Measurements from ENCODE around the gene MAPK8IP3.

Gene MAPK8IP3

GRCh38 chr16:1712791-1713261, 6.8 kb downstream of the MAPK8IP3 start:
- H3K4me2 ChIP-seq (ENCODE audit: low read depth, low read length, poor library complexity, severe bottlenecking), result no peak overlapping the region
- no peaks in the 10 kb centered on the region for H3K9me2 ChIP-seq (replicated peaks; ENCODE audit: insufficient read depth, low read length)
- no peak overlapping the region for H3K27ac ChIP-seq (ENCODE audit: low read depth, low read length)
- H3K36me3 ChIP-seq (ENCODE audit: low read length), result no peaks in the 10 kb centered on the region
- no peaks in the 10 kb centered on the region for H3K9me3 ChIP-seq (ENCODE audit: insufficient read depth, low read length)
- no peaks in the 10 kb centered on the region for H3K27me3 ChIP-seq (ENCODE audit: low read length)
- H3K79me2 ChIP-seq (ENCODE audit: insufficient read depth, low read length), result peaks cover 80% of the 10 kb centered on the region
- no peak overlapping the region for H3K4me3 ChIP-seq (ENCODE audit: insufficient read depth, low read length, poor library complexity, severe bottlenecking)
- H3F3A ChIP-seq (ENCODE audit: insufficient read depth), result peaks cover 16% of the 10 kb centered on the region
- no peak overlapping the region for H2AFZ ChIP-seq (ENCODE audit: low read depth, low read length, severe bottlenecking)
- H4K20me1 ChIP-seq (ENCODE audit: low read depth, low read length), result no peaks in the 10 kb centered on the region
- TF ChIP-seq CTCF (IDR thresholded peaks at IDR 0.05; ENCODE audit: insufficient read depth, low read length, poor library complexity, severe bottlenecking), result no peak
- no peak for TF ChIP-seq EZH2phosphoT487 (conservative IDR thresholded peaks at IDR 0.05; ENCODE audit: low read length)
- no peak overlapping the region for H3K9ac ChIP-seq (ENCODE audit: low read length)

- Histone ChIP-seq H2AFZ (ENCODE audit: low read depth, low read length, severe bottlenecking) (no peak overlapping the region), H4K20me1 (ENCODE audit: low read depth, low read length) (no peaks in the 10 kb centered on the region), H3K79me2 (ENCODE audit: insufficient read depth, low read length) (peaks cover 75% of the 10 kb centered on the region), H3F3A (ENCODE audit: insufficient read depth) (peaks cover 16% of the 10 kb centered on the region), H3K9ac (ENCODE audit: low read length) (peak overlapping the region; percentile 57; the same call in 1 of the 2 replicates), H3K36me3 (ENCODE audit: low read length) (no peaks in the 10 kb centered on the region), H3K9me2 (replicated peaks; ENCODE audit: insufficient read depth, low read length) (no peaks in the 10 kb centered on the region), H3K9me3 (ENCODE audit: insufficient read depth, low read length) (no peaks in the 10 kb centered on the region), H3K27ac (ENCODE audit: low read depth, low read length) (peak overlapping the region; percentile 68), H3K27me3 (ENCODE audit: low read length) (no peaks in the 10 kb centered on the region), H3K4me3 (ENCODE audit: insufficient read depth, low read length, poor library complexity, severe bottlenecking) (no peak overlapping the region), H3K4me2 (ENCODE audit: low read depth, low read length, poor library complexity, severe bottlenecking) (peak overlapping the region; percentile 69)
- TF ChIP-seq EZH2phosphoT487 (conservative IDR thresholded peaks at IDR 0.05; ENCODE audit: low read length) (no peak), CTCF (IDR thresholded peaks at IDR 0.05; ENCODE audit: insufficient read depth, low read length, poor library complexity, severe bottlenecking) (no peak)
These were observed 7.3 kb downstream of the MAPK8IP3 start for GRCh38 chr16:1713331-1713730.

- Histone ChIP-seq H2AFZ (ENCODE audit: low read depth, low read length, severe bottlenecking) (no peak overlapping the region), H3F3A (ENCODE audit: insufficient read depth) (peaks cover 16% of the 10 kb centered on the region), H3K9me2 (replicated peaks; ENCODE audit: insufficient read depth, low read length) (no peaks in the 10 kb centered on the region), H3K36me3 (ENCODE audit: low read length) (no peaks in the 10 kb centered on the region), H3K4me3 (ENCODE audit: insufficient read depth, low read length, poor library complexity, severe bottlenecking) (peak overlapping the region; percentile 14), H3K79me2 (ENCODE audit: insufficient read depth, low read length) (peaks cover 69% of the 10 kb centered on the region), H3K9ac (ENCODE audit: low read length) (peak overlapping the region; percentile 57), H3K27me3 (ENCODE audit: low read length) (no peaks in the 10 kb centered on the region), H3K9me3 (ENCODE audit: insufficient read depth, low read length) (no peaks in the 10 kb centered on the region), H3K4me2 (ENCODE audit: low read depth, low read length, poor library complexity, severe bottlenecking) (peak overlapping the region; percentile 69), H3K27ac (ENCODE audit: low read depth, low read length) (peak overlapping the region; percentile 68), H4K20me1 (ENCODE audit: low read depth, low read length) (no peaks in the 10 kb centered on the region)
- TF ChIP-seq EZH2phosphoT487 (conservative IDR thresholded peaks at IDR 0.05; ENCODE audit: low read length) (no peak), CTCF (IDR thresholded peaks at IDR 0.05; ENCODE audit: insufficient read depth, low read length, poor library complexity, severe bottlenecking) (no peak)
These were observed 7.9 kb downstream of the MAPK8IP3 start for GRCh38 chr16:1713933-1714332.

All from SU-DHL-6 (cell line).